Measurements from ENCODE around the gene ZFP36L2.
"Not testable (repeated sequence)": the region's sequence is repeated elsewhere in the genome, so short reads cannot be mapped to it uniquely, and the experiment has no call there.

Gene ZFP36L2

GRCh38 chr2:43206602-43207001, 19.8 kb downstream of the ZFP36L2 start:
- DNase-seq: no peak

GRCh38 chr2:43203373-43203772, 23.0 kb downstream of the ZFP36L2 start:
- DNase-seq: no peak

- no peak for DNase-seq
Measured at GRCh38 chr2:43202289-43202688, 24.1 kb downstream of the ZFP36L2 start.

- DNase-seq: no peak
Measured at GRCh38 chr2:43201497-43201896, 24.9 kb downstream of the ZFP36L2 start.

- DNase-seq: no peak
Measured at GRCh38 chr2:43201016-43201415, 25.4 kb downstream of the ZFP36L2 start.

- DNase-seq: no peak
Measured at GRCh38 chr2:43199492-43200488, 26.6 kb downstream of the ZFP36L2 start.

- DNase-seq: no peak
Measured at GRCh38 chr2:43198263-43198662, 28.1 kb downstream of the ZFP36L2 start.

- DNase-seq: no peak
Measured at GRCh38 chr2:43197588-43197896, 28.9 kb downstream of the ZFP36L2 start.

GRCh38 chr2:43196768-43197587, 29.4 kb downstream of the ZFP36L2 start:
- DNase-seq: no peak

- no peak for DNase-seq
Measured at GRCh38 chr2:43194121-43194869, 32.1 kb downstream of the ZFP36L2 start.

GRCh38 chr2:43193652-43194120, 32.7 kb downstream of the ZFP36L2 start:
- no peak for DNase-seq

- no peak for DNase-seq
Measured at GRCh38 chr2:43192744-43193651, 33.4 kb downstream of the ZFP36L2 start.

GRCh38 chr2:43191947-43192516, 34.4 kb downstream of the ZFP36L2 start:
- DNase-seq: no peak

GRCh38 chr2:43190311-43191052, 35.9 kb downstream of the ZFP36L2 start:
- no peak for DNase-seq

GRCh38 chr2:43189861-43190260, 36.5 kb downstream of the ZFP36L2 start:
- DNase-seq: not testable (repeated sequence)

GRCh38 chr2:43188561-43189386, 37.6 kb downstream of the ZFP36L2 start:
- no peak for DNase-seq

GRCh38 chr2:43186679-43187374, 39.6 kb downstream of the ZFP36L2 start:
- no peak for DNase-seq

- no peak for DNase-seq
Measured at GRCh38 chr2:43186321-43186678, 40.1 kb downstream of the ZFP36L2 start.

- DNase-seq: no peak
Measured at GRCh38 chr2:43185146-43185545, 41.3 kb downstream of the ZFP36L2 start.
